MM.1S (cell line): ENCODE results near the gene DPP6.

Experiments used
- DNase-seq: peaks from one replicate; pipeline ENCODE4 v3.0.0-alpha.2; 2015
- H2AFZ ChIP-seq: fragments of 300-600 bp; sonication (generic); 2 replicates; pipeline ENCODE4 v1.6.0; 2016; ENCODE audit warnings: antibody characterized with exemption, low read length
- H3F3A ChIP-seq: fragments of 300-600 bp; sonication (generic); 2 replicates; pipeline ENCODE4 v1.6.1; 2016; ENCODE audit warnings: mild to moderate bottlenecking, antibody characterized with exemption, low read length, moderate library complexity, mixed read lengths; ENCODE audit not compliant: insufficient read depth
- H3K27ac ChIP-seq: fragments of 300-600 bp; sonication (generic); 2 replicates; pipeline ENCODE4 v1.5.1; 2016; ENCODE audit warnings: mild to moderate bottlenecking, low read length
- H3K27me3 ChIP-seq: fragments of 300-600 bp; sonication (generic); replicated peaks from 2 replicates; pipeline ENCODE4 v1.6.0; 2016; ENCODE audit warnings: low read length; ENCODE audit not compliant: insufficient read depth
- H3K36me3 ChIP-seq: fragments of 300-600 bp; sonication (generic); replicated peaks from 2 replicates; pipeline ENCODE4 v1.6.1; 2016; ENCODE audit warnings: mild to moderate bottlenecking, low read length, mixed read lengths; ENCODE audit not compliant: insufficient read depth
- H3K4me1 ChIP-seq: fragments of 300-600 bp; sonication (generic); 2 replicates; pipeline ENCODE4 v1.6.1; 2016; ENCODE audit warnings: low read length, mixed read lengths
- H3K4me2 ChIP-seq: fragments of 300-600 bp; sonication (generic); 2 replicates; pipeline ENCODE4 v1.6.0; 2016; ENCODE audit warnings: low read depth, low read length
- H3K4me3 ChIP-seq: fragments of 300-600 bp; sonication (generic); 2 replicates; pipeline ENCODE4 v1.5.1; 2016; ENCODE audit warnings: low read length, mixed read lengths
- H3K79me2 ChIP-seq: fragments of 300-600 bp; sonication (generic); 2 replicates; pipeline ENCODE4 v1.6.1; 2016; ENCODE audit warnings: mixed run types, low read length, mixed read lengths
- H3K9ac ChIP-seq: fragments of 300-600 bp; sonication (generic); 2 replicates; pipeline ENCODE4 v1.6.1; 2016; ENCODE audit warnings: low read length, mixed read lengths
- H3K9me2 ChIP-seq: fragments of 300-600 bp; sonication (generic); replicated peaks from 2 replicates; pipeline ENCODE4 v1.6.1; 2016; ENCODE audit warnings: mild to moderate bottlenecking, low read length, mixed read lengths; ENCODE audit not compliant: insufficient read depth
- H3K9me3 ChIP-seq: fragments of 300-600 bp; sonication (generic); replicated peaks from 2 replicates; pipeline ENCODE4 v1.6.1; 2016; ENCODE audit warnings: mild to moderate bottlenecking, low read length, mixed read lengths; ENCODE audit not compliant: insufficient read depth
- H4K20me1 ChIP-seq: fragments of 300-600 bp; sonication (generic); 2 replicates; pipeline ENCODE4 v1.6.1; 2016; ENCODE audit warnings: mild to moderate bottlenecking, low read length, moderate library complexity, mixed read lengths; ENCODE audit not compliant: insufficient read depth
- CTCF ChIP-seq: fragments of 300-600 bp; sonication (generic); IDR thresholded peaks from 2 replicates; pipeline ENCODE4 v1.5.1; 2016; ENCODE audit warnings: antibody characterized with exemption, low read length, mixed read lengths
- EZH2 ChIP-seq: fragments of 300-600 bp; sonication (generic); optimal IDR thresholded peaks from 2 replicates; pipeline ENCODE3; 2017; ENCODE audit warnings: low read depth, mild to moderate bottlenecking, antibody characterized with exemption, low read length, mixed read lengths
- EZH2phosphoT487 ChIP-seq: fragments of 300-600 bp; sonication (generic); IDR thresholded peaks from 2 replicates; pipeline ENCODE4 v1.6.1; 2018; ENCODE audit warnings: antibody characterized with exemption, low read length

Gene DPP6

DNA sequence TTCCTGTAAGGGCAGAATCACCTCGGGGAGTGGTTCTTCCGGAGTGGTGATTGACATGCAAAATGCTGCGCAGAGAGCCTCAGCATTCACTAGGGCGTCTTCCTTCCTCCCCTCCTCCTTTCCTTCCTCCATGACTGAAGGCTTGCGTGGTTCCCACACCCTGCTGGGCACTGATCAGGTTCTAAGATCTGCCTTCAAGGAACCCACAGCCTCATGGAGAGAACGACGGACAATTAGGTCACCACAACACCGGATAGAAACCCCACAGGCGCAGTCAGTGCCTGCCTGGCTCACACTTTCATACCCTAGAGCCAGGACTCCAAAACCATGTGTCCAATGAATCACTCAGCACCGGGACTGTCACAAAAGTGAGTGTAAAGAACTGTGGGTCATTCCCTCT lies 131.3 kb downstream of the DPP6 start:
- Histone ChIP-seq H3K9me3 (no peaks in the 10 kb centered on the region), H4K20me1 (no peaks in the 10 kb centered on the region), H3K4me2 (no peak overlapping the region), H3K36me3 (no peaks in the 10 kb centered on the region), H3K27me3 (no peaks in the 10 kb centered on the region), H3K27ac (no peak overlapping the region), H2AFZ (no peak overlapping the region), H3K4me1 (no peaks in the 10 kb centered on the region), H3K4me3 (no peak overlapping the region), H3K9me2 (no peaks in the 10 kb centered on the region), H3F3A (no peaks in the 10 kb centered on the region), H3K79me2 (no peaks in the 10 kb centered on the region), H3K9ac (no peak overlapping the region)
- DNase-seq = no peak
- TF ChIP-seq EZH2 (no peak), CTCF (no peak), EZH2phosphoT487 (no peak)

DNA sequence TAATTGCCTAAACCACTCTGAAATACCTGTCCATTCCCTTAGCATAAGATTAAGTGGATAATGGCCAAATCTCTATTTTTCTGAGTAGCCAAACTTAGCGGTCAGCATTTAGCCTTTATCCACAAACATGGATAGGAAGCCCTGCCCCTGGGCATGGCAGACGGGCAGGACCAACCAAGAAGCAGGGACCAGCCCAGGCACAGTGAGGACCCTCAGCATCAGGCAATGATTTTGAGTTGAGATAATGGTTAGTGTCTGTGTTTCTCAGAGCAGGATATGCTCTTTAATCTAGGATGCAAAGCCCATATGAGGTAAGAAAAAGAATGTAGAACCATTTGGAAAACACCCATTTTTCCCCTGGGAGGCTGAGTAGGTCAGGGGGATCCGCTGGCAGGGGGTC lies 131.7 kb downstream of the DPP6 start:
- Histone ChIP-seq H4K20me1 (no peaks in the 10 kb centered on the region), H3K27ac (no peak overlapping the region), H3K9me2 (no peaks in the 10 kb centered on the region), H2AFZ (no peak overlapping the region), H3K9me3 (no peaks in the 10 kb centered on the region), H3K4me3 (no peak overlapping the region), H3K79me2 (no peaks in the 10 kb centered on the region), H3K4me1 (no peaks in the 10 kb centered on the region), H3K4me2 (no peak overlapping the region), H3K9ac (no peak overlapping the region), H3K36me3 (no peaks in the 10 kb centered on the region), H3F3A (no peaks in the 10 kb centered on the region), H3K27me3 (no peaks in the 10 kb centered on the region)
- no peak for TF ChIP-seq CTCF
- DNase-seq = no peak

GRCh38 chr7:154186811-154187210 lies 134.6 kb downstream of the DPP6 start:
- Histone ChIP-seq H3K4me3 (no peak overlapping the region), H3K9me3 (no peaks in the 10 kb centered on the region), H3K4me2 (no peak overlapping the region), H3K27me3 (no peaks in the 10 kb centered on the region), H3K36me3 (no peaks in the 10 kb centered on the region), H2AFZ (no peak overlapping the region), H3K27ac (no peak overlapping the region), H3F3A (no peaks in the 10 kb centered on the region), H3K4me1 (no peaks in the 10 kb centered on the region), H3K9me2 (no peaks in the 10 kb centered on the region), H4K20me1 (no peaks in the 10 kb centered on the region), H3K9ac (no peak overlapping the region), H3K79me2 (no peaks in the 10 kb centered on the region)
- TF ChIP-seq CTCF (no peak), EZH2phosphoT487 (no peak), EZH2 (no peak)
- DNase-seq = no peak

GRCh38 chr7:154188330-154188729 lies 136.1 kb downstream of the DPP6 start:
- H3K36me3 ChIP-seq = no peaks in the 10 kb centered on the region
- no peaks in the 10 kb centered on the region for H3K27me3 ChIP-seq
- TF ChIP-seq EZH2phosphoT487 (no peak), EZH2 (no peak)
- H3K9me3 ChIP-seq = no peaks in the 10 kb centered on the region
- no peaks in the 10 kb centered on the region for H4K20me1 ChIP-seq
- H3K4me3 ChIP-seq = no peak overlapping the region
- H3K9me2 ChIP-seq = no peaks in the 10 kb centered on the region
- no peaks in the 10 kb centered on the region for H3K4me1 ChIP-seq
- no peak overlapping the region for H2AFZ ChIP-seq
- H3K9ac ChIP-seq = no peak overlapping the region
- H3K79me2 ChIP-seq = no peaks in the 10 kb centered on the region
- DNase-seq = no peak
- no peak overlapping the region for H3K4me2 ChIP-seq
- H3K27ac ChIP-seq = no peak overlapping the region
- no peaks in the 10 kb centered on the region for H3F3A ChIP-seq
